Activated naive CD8-positive, alpha-beta T cell treated with anti-CD3 and anti-CD28 coated beads for 36 hours (primary cell): Measurements from ENCODE around the gene KCNMA1. TPM values are rescaled to one million over a fixed set of nuclear protein-coding genes. Genes with fewer than 3 reads are reported as not detected.

Experiments
- DNase-seq: peaks from one replicate; pipeline ENCODE4 v3.0.0; 2021
- H3K27ac Mint-ChIP-seq: one replicate; pipeline ENCODE4 v1.8.0; 2022; ENCODE audit warnings: mild to moderate bottlenecking, moderate library complexity, mixed read lengths
- H3K27me3 Mint-ChIP-seq: one replicate; pipeline ENCODE4 v1.8.0; 2022; ENCODE audit warnings: mild to moderate bottlenecking, mixed read lengths
- H3K36me3 Mint-ChIP-seq: one replicate; pipeline ENCODE4 v1.8.0; 2021; ENCODE audit warnings: mild to moderate bottlenecking, mixed read lengths
- H3K4me1 Mint-ChIP-seq: one replicate; pipeline ENCODE4 v1.8.0; 2021; ENCODE audit warnings: mixed read lengths
- H3K4me3 Mint-ChIP-seq: one replicate; pipeline ENCODE4 v1.8.0; 2022; ENCODE audit warnings: mild to moderate bottlenecking, moderate library complexity, mixed read lengths
- H3K9me3 Mint-ChIP-seq: one replicate; pipeline ENCODE4 v1.8.0; 2022; ENCODE audit warnings: mixed read lengths
- total RNA-seq, 2 experiments: library from RNA; stranded (reverse); gene quantifications; one replicate each; pipeline ENCODE4 v1.2.3, GENCODE V29; 2021

KCNMA1 gene
- total RNA-seq, 2 experiments from 2014 or later: not detected

GRCh38 chr10:77236029-77236428 lies 401.6 kb downstream of the KCNMA1 start:
- Mint-ChIP-seq H3K4me3 (no peak overlapping the region), H3K9me3 (no peaks in the 10 kb centered on the region), H3K27ac (no peak overlapping the region), H3K36me3 (no peaks in the 10 kb centered on the region), H3K27me3 (peaks cover 4% of the 10 kb centered on the region), H3K4me1 (peaks cover 2% of the 10 kb centered on the region)
- DNase-seq: no peak

DNA sequence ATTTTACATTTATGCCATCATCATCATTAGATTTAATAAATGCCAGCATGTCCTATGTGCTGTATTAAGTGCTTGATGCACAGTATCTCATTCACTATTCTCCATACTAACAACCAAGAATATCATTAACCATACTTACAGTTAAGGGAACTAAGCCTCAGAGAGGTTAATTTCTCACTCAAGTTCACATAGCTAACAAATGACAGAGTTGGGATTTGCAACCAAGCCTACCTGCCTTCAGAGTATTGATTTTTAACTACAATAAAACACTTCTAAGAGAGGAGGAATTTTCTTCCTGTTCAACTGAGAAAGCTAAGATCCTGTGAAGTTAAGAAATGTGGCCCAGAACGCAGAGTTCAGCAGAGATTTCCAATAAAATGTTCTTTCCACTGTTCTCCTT lies 403.0 kb downstream of the KCNMA1 start:
- DNase-seq: no peak
- Mint-ChIP-seq H3K27me3 (peaks cover 4% of the 10 kb centered on the region), H3K4me1 (peaks cover 2% of the 10 kb centered on the region), H3K4me3 (no peak overlapping the region), H3K9me3 (no peaks in the 10 kb centered on the region), H3K27ac (no peak overlapping the region), H3K36me3 (no peaks in the 10 kb centered on the region)

DNA sequence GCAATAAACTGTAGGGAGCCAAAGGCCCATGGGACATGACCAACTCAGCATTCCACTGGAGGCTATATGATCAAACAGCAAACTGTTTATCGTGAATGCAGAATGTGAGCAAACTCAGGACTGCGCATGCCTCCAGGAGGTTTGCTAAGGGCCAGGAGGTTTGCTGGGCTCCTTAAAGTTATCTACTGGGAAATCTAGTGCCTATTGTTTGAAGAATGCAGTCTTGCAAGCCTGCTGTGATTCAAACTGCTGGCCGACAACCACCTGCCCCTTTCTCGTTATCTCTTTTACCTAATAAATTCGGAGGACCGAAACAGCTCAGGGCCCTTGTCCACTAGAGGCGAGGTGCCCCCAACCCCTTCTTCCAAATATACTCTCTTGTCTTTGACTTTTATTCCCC lies 404.1 kb downstream of the KCNMA1 start:
- peaks cover 2% of the 10 kb centered on the region for H3K4me1 Mint-ChIP-seq

DNA sequence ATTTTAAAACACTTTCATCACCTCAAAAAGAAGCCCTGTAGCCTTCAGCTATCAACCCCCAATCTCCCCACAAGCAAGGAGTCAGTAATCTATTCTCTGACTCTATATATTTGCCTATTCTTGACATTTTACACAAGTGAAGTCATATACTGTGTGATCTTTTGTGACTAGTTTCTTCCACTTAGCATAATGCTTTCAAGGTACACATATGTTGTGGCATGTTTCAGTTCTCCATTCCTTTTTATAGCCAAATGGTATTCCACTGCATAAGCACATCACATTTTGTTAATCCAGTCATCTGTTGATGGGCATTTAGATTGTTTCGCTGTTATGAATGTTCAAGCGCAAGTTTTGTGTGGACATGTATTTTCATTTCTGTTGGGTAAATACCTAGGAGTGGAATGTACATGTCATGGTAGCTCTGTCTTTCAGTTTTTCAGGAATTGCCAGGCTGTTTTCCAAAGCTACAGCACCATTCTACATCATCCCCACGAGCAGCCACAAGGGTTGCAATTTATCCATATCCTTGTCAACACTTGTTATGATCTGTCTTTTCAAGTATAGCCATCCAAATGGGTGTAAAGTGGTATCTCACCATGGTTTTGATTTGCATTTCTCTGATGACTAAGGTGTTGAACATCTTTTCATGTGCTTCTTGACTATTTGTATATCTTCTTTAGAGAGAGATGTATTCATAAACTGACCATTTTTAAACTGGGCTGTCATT lies 405.6 kb downstream of the KCNMA1 start:
- Mint-ChIP-seq H3K4me3 (no peak overlapping the region), H3K4me1 (peaks cover 2% of the 10 kb centered on the region), H3K36me3 (no peaks in the 10 kb centered on the region)

More for the DNA sequence above, 404.1 kb downstream of the KCNMA1 start:
- Mint-ChIP-seq H3K36me3 (no peaks in the 10 kb centered on the region), H3K27ac (no peak overlapping the region), H3K9me3 (no peaks in the 10 kb centered on the region), H3K27me3 (peaks cover 4% of the 10 kb centered on the region), H3K4me3 (no peak overlapping the region)
- DNase-seq: no peak

DNA sequence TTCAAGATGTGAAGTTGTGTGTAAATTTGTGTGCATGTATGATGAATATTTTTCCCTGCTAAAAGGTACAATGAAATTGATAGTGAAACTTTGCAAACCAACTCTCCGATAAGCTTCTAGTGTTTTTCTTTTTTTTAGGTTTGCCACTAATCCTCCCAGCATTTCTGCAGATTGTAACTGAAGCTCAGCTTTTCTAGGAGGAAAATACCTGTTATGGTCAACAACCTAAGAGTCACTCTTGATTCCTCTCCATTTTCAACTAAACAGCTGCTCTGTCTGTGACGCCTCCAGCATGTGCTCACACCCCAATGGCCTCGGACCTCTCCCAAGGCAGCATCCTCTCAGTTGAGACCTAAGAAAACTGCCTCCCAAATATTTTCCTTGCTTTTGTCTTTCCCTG lies 406.2 kb downstream of the KCNMA1 start:
- Mint-ChIP-seq H3K4me1 (no peaks in the 10 kb centered on the region), H3K36me3 (no peaks in the 10 kb centered on the region), H3K4me3 (no peak overlapping the region), H3K27me3 (peaks cover 4% of the 10 kb centered on the region), H3K27ac (no peak overlapping the region), H3K9me3 (no peaks in the 10 kb centered on the region)
- no peak for DNase-seq

More for the DNA sequence above, 405.6 kb downstream of the KCNMA1 start:
- no peaks in the 10 kb centered on the region for H3K9me3 Mint-ChIP-seq
- DNase-seq: no peak
- no peak overlapping the region for H3K27ac Mint-ChIP-seq
- peaks cover 4% of the 10 kb centered on the region for H3K27me3 Mint-ChIP-seq

GRCh38 chr10:77230194-77230593 lies 407.4 kb downstream of the KCNMA1 start:
- no peak overlapping the region for H3K4me3 Mint-ChIP-seq
- H3K36me3 Mint-ChIP-seq: no peaks in the 10 kb centered on the region

DNA sequence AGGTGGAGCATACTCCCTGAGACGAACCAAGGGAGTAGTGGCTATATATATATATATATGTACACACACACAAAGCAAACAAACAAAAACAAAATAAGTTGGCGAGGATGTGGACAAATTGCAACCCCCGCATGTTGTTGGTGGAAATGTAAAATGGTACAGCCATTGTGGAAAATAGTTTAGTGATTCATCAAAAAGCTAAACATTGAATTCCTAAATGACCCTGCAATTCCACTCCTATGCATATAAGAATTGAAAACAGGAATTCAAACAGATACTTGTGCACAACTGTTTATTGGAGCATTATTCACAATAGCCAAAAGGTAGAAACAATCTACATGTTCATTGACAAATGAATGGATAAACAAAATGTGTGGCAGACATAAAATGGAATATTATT lies 407.9 kb downstream of the KCNMA1 start:
- no peak for DNase-seq
- H3K4me1 Mint-ChIP-seq: peaks cover 10% of the 10 kb centered on the region
- H3K27me3 Mint-ChIP-seq: peaks cover 4% of the 10 kb centered on the region
- no peaks in the 10 kb centered on the region for H3K9me3 Mint-ChIP-seq
- H3K36me3 Mint-ChIP-seq: no peaks in the 10 kb centered on the region
- H3K27ac Mint-ChIP-seq: no peak overlapping the region
- H3K4me3 Mint-ChIP-seq: no peak overlapping the region

More at GRCh38 chr10:77230194-77230593, 407.4 kb downstream of the KCNMA1 start:
- Mint-ChIP-seq H3K4me1 (peaks cover 5% of the 10 kb centered on the region), H3K27ac (no peak overlapping the region), H3K9me3 (no peaks in the 10 kb centered on the region), H3K27me3 (peaks cover 4% of the 10 kb centered on the region)
- no peak for DNase-seq

DNA sequence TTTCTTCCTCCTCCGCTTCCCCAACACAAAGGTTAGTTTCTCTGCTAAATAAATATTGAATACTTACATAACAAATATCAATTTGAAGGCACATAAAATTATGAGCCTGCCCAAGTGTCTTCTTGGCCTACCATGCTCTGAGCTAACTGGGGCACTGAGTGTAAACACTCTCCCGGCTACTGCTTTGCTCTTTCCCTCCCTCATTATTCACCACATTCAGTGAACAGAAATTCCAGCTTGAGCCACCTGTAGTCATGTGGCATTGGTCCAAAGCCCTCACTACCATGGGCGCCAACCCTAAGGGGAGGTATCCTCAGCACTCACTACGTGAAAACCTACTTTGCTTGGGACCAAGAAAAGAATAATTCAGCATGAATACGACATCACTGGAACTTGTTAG lies 409.0 kb downstream of the KCNMA1 start:
- DNase-seq: no peak
- Mint-ChIP-seq H3K4me1 (peaks cover 12% of the 10 kb centered on the region), H3K36me3 (no peaks in the 10 kb centered on the region), H3K9me3 (no peaks in the 10 kb centered on the region), H3K4me3 (no peak overlapping the region), H3K27me3 (peaks cover 5% of the 10 kb centered on the region), H3K27ac (no peak overlapping the region)

- no peaks in the 10 kb centered on the region for H3K36me3 Mint-ChIP-seq
- peaks cover 8% of the 10 kb centered on the region for H3K27me3 Mint-ChIP-seq
- H3K4me3 Mint-ChIP-seq: no peak overlapping the region
- no peak for DNase-seq
- H3K27ac Mint-ChIP-seq: no peak overlapping the region
- H3K4me1 Mint-ChIP-seq: peaks cover 12% of the 10 kb centered on the region
- H3K9me3 Mint-ChIP-seq: no peaks in the 10 kb centered on the region
These were observed 410.6 kb downstream of the KCNMA1 start for GRCh38 chr10:77226853-77227565.

GRCh38 chr10:77226452-77226851 lies 411.2 kb downstream of the KCNMA1 start:
- Mint-ChIP-seq H3K4me1 (peaks cover 12% of the 10 kb centered on the region), H3K27ac (no peak overlapping the region), H3K4me3 (no peak overlapping the region), H3K9me3 (no peaks in the 10 kb centered on the region), H3K36me3 (no peaks in the 10 kb centered on the region), H3K27me3 (peaks cover 8% of the 10 kb centered on the region)
- DNase-seq: no peak

GRCh38 chr10:77226020-77226419 lies 411.6 kb downstream of the KCNMA1 start:
- no peak for DNase-seq
- Mint-ChIP-seq H3K9me3 (no peaks in the 10 kb centered on the region), H3K4me1 (peaks cover 12% of the 10 kb centered on the region), H3K4me3 (no peak overlapping the region), H3K27me3 (peaks cover 8% of the 10 kb centered on the region), H3K36me3 (no peaks in the 10 kb centered on the region), H3K27ac (no peak overlapping the region)

DNA sequence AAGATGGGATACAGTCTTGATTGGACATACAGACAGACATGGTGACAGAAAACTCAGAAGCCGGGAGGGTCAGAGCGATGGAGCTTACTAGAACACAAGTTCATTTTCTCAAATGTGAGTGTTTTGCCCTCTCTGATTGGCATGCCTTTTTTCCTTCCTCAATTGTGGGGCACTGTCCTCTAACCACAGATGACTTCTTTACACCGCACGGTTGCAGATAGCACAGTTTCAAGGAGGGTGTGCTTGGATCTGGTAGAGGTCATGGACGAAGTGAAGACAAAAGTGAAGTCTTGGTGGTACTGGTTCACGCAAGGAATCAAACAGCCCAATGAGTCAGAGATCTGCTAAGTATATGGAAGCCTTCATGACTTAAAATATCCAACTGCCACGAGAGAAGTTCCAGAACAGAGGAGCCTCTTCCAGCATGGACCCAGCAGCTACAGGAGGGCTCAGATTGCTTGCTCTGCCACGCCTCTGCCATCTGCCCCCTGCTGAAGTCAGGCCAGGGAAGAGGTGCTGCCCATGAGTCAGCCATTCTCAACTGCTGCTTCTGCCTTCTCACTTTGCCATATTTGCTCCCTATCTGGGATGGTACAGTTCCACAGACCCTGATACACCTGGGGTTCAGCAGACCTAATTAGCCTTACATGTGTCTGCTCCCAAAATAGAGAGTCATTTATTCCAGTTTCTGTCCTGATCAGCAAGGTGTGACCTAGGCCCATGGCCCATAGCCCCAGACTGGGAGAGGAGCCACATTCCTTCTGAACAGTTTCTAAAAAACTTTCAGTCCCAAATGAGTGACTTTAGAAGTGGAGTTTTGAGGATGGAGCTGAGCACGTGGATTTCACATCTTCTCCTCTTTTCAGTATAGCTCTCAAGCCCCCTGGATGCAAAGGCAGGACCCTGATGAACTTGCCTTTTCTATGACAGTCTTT lies 413.8 kb downstream of the KCNMA1 start:
- H3K27me3 Mint-ChIP-seq: peaks cover 8% of the 10 kb centered on the region
- no peak for DNase-seq
- H3K9me3 Mint-ChIP-seq: no peaks in the 10 kb centered on the region
- H3K36me3 Mint-ChIP-seq: no peaks in the 10 kb centered on the region
- no peak overlapping the region for H3K4me3 Mint-ChIP-seq
- peaks cover 12% of the 10 kb centered on the region for H3K4me1 Mint-ChIP-seq
- no peak overlapping the region for H3K27ac Mint-ChIP-seq

- H3K4me3 Mint-ChIP-seq: no peak overlapping the region
- H3K27ac Mint-ChIP-seq: no peak overlapping the region
- no peaks in the 10 kb centered on the region for H3K36me3 Mint-ChIP-seq
- peaks cover 15% of the 10 kb centered on the region for H3K27me3 Mint-ChIP-seq
- H3K4me1 Mint-ChIP-seq: peaks cover 6% of the 10 kb centered on the region
- DNase-seq: no peak
- no peaks in the 10 kb centered on the region for H3K9me3 Mint-ChIP-seq
These were observed 417.5 kb downstream of the KCNMA1 start for GRCh38 chr10:77220150-77220549.

DNA sequence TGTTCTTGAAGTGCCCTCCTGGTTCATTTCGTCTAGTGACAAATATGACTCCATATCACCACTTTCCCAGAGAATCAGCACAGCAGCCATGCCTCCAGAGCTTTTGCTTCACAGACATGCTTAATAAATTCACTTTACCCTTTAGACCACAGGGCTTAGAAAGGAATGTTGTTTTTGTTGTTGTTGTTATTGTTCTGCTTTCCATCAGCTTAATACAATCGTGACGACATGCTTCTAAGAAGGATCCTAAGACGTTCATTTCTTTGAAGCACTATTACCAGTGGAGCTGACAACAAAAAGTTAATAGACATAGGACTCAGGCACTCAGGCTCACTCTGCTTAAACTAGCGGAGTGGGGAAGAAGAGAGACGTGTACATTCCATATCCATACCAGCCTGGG lies 418.6 kb downstream of the KCNMA1 start:
- peaks cover 11% of the 10 kb centered on the region for H3K27me3 Mint-ChIP-seq
- DNase-seq: no peak
- H3K27ac Mint-ChIP-seq: no peak overlapping the region
- H3K36me3 Mint-ChIP-seq: no peaks in the 10 kb centered on the region
- no peak overlapping the region for H3K4me3 Mint-ChIP-seq
- no peaks in the 10 kb centered on the region for H3K9me3 Mint-ChIP-seq
- no peaks in the 10 kb centered on the region for H3K4me1 Mint-ChIP-seq

DNA sequence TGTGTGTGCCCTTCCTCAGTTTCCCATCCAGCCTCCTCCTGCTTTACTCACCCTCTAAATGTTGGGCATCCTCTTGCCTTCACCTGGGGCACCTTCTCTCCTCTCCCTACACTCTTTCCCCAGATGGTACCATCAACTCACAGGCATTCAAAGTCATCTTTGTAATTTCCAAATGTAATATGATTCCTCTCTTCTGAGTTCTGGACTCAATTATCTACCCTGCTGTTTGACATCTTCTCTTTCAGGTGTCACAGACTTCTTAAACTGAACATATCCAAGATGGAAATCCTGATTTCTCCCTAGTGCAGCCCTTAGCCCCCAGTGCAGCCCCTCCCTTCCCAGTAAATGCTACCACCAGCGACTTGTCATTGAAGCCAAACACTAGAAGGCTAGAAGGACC lies 422.8 kb downstream of the KCNMA1 start:
- Mint-ChIP-seq H3K27ac (no peak overlapping the region), H3K27me3 (peaks cover 6% of the 10 kb centered on the region), H3K4me1 (no peaks in the 10 kb centered on the region), H3K9me3 (no peaks in the 10 kb centered on the region), H3K4me3 (no peak overlapping the region), H3K36me3 (no peaks in the 10 kb centered on the region)
- no peak for DNase-seq
